ENCODE results near the gene KCNQ4.

Gene KCNQ4

DNA sequence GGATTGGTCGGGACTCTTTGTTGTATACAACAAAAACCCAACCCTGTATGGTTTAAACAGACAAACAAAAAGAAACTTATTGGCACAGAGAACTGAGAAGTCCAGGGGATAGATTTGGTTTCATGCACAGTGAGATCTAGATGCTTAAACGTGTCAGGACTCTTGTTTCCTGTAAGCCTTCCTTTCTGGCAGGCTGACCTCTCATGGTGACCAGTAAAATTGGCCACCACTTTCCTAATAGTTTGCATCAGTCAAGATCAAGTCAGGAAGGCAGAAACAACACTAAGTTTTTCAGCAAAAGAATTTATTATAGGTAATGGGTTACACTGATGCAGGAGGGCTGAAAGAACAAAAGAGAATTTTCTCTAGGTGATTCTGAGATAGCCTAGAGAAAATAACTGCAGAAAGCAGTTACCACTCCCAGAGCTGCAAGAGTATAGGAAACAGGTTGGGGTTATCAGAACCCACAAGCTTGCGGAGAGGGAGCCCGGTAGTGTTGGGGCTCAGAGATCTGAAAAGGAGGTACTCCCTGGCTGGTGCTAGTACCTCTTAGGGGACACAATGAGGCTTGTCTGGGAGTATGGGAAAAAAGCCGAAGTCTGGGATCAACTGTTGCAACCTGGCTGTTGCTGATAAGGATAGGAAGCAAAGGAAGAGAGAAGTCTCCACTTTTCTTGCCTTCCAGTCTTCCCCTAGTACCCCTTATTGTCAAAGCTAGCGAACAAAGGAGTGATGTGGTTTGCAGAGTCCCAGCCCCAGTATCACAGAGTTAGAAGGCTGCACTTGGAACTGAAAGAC, 57.1 kb downstream of the KCNQ4 start:
- no peak for DNase-seq (ENCODE audit: low spot score)

DNA sequence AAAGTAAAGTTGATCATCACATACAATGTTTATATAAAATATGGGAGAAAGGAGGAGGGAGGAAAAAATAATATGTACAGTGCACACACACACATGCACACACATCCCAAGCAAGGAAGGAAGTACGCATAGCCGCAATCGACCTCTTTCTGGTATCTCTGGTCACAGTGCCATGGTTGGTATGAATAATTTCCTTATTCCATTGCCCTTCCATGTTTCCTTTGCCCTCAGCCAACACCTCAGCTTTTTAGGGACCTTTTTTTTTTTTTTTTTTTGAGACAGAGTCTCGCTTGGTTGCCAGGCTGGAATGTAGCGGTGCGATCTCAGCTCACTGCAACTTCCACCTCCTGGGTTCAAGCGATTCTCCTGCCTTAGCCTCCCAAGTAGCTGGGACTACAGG, 58.0 kb downstream of the KCNQ4 start:
- DNase-seq (ENCODE audit: low spot score): no peak

DNA sequence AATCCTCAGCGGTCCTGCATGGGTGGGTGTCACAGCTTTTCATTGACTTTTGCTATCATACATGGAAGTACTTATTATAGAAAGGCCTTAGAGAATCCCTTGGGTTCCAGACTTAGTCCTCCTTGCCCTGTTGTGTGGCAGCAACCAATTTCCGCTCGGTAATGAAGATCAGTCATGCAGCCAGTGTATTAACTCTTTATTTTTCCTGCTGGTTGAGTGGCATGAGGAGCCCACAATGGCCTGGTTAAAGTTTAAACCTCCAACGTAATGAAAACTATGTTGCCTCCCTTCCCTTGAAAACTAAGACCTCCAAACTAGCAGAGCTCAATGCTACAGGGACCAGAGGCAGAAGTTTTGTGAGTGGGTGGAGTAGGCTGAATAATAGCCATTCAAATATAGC, 58.6 kb downstream of the KCNQ4 start:
- DNase-seq (ENCODE audit: low spot score): no peak

DNA sequence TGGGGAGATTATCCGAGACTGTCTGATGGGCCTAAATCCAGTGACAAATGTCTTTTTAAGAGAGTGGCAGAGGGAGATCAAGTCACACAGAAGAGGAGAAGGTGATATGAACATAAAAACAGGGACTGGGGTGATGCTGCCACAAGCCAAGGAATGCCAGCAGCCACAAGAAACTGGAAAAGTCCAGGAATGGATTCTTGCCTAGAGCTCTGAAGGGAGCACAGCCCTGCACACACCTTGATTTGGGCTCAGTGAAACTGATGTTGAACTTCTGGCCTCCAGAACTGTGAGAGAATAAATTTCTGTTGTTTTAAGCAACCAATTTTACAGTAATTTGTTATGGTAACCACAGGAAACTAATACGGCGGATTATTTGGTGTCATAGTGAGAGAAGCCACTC, 59.1 kb downstream of the KCNQ4 start:
- no peak for DNase-seq (ENCODE audit: low spot score)

DNA sequence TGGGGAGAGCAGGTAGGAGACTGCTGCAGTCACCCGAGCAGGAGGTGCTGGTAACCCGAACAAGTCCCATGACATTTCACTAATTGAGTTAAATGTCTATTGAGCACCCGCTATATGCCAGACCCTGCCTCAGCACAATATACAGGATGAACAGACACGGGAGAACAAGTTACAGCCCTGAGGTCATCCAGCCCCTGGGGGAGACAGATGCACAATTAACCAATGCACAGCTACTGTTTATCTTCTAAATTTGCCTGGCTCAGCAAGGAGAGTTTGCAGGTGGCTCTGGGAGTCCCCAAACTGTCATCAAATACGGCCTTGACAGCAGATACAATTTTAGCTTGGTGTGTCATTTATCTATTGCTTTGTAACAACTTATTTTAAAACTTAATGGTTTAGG, 60.5 kb downstream of the KCNQ4 start:
- DNase-seq (ENCODE audit: low spot score): no peak

DNA sequence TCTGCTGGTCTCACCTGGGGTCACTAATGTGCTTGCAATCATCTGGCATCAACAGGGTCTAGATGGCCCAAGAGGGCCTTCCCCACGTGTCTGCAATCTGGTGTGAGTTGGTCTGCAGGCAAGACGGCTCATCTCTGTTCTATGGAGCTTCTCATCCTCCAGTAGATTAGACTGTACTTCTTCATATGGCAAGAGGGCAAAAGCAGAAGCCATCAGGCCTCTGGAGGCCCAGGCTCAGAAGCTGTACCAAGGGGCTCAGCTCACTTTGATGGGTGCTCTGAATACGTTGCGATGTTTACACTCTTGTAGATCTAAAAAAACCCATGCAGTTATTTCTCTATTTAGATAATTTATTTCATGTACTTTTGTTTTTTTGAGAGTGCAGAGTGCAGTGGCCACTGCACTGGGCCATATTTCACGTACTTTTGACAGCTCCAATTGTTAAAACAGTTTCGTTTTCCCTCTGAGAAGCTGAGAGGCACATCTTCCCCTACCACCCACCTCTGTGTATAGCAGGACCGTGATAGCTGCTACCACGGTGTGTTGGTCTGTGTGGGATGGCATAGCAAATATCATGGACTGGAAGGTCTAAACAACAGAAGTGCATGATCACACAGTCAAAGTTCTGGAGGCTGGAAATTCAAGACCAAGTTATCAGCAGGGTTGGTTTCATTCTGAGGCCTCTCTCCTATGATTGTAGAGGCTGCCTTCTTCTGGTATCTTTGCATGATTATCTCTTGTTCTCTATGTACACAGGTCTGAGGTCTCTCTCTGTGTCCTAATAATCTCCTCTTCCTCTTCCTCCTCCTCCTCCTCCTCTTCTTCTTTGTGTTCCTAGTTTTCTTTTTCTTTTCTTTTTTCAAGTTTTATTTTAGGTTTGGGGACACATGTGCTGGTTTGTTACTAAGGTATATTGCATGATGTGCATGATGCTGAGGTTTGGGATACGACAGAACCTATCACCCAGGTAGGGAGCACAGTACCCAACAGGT, 61.6 kb downstream of the KCNQ4 start:
- DNase-seq (ENCODE audit: low spot score): no peak

DNA sequence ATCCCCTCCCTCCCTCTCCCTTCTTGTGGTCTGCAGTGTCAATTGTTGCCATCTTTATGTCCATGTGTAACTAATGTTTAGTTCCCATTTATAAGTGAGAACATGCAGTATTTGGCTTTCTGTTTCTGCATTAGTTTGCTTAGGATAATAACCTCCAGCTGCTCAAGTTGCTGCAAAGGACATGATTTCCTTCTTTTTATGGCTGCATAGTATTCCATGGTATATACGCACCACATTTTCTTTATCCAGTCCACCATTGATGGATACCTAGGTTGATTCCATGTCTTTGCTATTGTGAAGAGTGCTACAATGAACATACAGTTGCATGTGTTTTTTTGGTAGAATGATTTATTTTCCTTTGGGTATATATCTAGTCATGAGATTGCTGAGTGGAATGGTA, 62.3 kb downstream of the KCNQ4 start:
- no peak for DNase-seq (ENCODE audit: low spot score)

DNA sequence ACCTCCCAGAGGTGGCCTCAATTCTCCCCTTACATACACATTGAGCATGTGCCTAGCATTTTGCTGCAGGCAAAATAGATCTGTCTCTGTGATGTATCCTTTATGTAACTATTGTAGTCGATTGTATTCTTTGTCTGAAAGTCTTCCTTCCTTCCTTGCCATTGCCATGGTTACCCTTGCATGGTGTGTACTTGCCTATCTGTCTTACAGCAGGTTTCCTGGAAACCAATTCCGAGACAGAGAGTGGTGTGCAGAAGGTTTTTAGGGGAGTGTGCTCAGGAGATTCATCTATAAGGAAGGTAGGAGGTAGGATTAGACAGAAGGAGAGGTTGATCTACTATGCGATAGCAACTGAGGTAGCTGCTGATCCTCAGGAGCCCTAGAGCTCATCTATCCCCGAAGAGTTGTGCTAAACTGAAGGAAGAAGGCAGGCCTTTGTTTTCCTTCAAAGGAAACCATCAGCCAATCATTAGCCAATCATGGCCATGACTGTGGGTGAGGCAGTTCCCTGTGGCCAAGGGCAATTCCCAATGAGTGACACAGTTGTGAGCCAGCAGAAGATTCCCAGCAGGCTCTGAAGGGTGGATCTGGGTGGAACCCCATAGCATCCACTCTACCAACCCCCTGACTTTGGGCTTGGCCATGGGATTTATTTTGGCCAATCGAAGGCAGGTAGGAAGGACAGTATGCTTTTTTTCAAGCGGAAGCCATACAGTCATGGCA, 63.6 kb downstream of the KCNQ4 start:
- no peak for DNase-seq (ENCODE audit: low spot score)

DNA sequence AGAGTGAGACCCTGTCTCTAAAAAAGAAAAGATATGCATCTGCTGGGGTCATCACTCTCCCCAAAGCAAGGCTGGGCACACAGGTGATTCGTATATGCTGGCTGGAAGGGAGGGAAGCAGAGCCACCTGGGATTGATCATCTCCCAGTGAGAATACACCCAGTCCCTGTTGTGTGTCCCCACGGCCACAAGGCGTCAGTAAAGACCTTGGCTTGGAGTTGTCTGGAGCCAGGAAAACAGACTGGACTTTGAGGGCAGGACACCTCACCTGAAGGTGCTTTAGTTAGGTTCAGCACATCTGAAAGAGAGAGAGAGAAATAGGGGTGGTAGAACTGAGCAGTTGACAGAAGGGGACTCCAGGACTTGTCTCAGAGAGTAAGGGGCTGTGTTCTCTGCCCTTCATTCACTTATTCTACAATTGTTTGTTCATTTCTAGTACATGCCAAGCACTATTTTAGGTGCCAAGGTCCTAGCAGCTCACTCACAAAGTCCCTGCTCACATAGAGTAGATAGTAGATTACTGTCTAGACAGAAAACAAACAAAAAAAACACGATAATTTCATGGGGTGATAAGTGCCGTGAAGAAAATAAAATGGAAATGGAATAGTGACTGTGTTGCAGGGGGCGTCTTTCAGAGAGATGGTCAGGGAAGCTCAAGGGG, 65.1 kb downstream of the KCNQ4 start:
- peak; percentile 72 for DNase-seq (ENCODE audit: low spot score)

DNA sequence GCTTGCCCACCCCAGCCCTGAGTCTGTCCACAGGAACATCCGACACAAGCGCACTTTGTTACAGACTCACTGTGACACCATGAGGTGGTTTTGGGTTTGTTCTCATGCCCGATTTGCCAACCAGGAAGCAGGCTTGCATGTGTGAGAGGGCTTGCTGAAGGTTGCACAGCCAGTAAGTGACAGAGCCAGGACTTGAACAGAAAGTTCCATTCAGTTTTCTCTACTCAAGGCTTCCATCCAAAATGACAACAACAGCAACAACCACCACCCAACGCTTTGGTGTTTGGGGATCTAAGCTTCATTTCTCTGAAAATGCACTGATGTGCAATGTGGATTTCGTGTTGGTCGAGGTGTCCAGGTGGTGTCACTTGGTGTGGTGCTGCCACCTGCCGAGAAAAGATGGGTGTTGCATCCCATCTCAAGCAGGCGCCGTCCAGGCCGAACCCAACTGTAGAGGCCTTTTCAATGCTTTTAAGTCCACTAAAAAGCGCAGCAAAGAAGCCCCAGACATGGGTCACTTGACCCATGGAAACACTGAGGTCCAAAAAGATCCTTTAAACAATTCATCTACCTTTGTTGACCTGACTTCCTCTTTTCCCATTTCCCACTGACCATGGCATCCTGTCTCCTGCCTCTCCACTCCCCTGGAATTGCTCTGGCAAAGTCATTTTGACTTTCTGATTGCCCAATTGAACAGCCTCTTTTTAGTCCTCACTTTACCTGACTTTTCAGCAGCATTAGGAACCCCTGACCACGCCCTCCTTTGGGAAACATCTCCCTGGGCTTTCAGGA, 66.4 kb downstream of the KCNQ4 start:
- DNase-seq (ENCODE audit: low spot score): peak; percentile 65

DNA sequence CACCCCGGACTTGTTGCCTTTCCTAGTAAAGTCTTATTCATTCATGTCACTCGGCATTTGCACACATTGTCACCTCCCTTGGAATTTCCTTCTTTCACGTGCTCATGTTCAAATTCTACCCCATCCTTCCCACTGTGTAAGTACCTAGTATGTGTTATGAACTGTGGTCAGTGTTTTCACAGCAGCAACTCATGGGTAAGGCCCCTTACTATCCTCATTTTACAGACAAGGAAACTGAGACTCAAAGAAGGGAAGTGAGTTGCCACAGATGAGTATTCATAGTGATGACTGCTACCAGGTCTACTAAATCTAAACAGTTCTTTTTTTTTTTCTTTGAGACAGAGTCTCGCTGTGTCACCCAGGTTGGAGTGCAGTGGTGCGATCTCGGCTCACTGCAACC, 68.1 kb downstream of the KCNQ4 start:
- DNase-seq (ENCODE audit: low spot score): no peak

DNA sequence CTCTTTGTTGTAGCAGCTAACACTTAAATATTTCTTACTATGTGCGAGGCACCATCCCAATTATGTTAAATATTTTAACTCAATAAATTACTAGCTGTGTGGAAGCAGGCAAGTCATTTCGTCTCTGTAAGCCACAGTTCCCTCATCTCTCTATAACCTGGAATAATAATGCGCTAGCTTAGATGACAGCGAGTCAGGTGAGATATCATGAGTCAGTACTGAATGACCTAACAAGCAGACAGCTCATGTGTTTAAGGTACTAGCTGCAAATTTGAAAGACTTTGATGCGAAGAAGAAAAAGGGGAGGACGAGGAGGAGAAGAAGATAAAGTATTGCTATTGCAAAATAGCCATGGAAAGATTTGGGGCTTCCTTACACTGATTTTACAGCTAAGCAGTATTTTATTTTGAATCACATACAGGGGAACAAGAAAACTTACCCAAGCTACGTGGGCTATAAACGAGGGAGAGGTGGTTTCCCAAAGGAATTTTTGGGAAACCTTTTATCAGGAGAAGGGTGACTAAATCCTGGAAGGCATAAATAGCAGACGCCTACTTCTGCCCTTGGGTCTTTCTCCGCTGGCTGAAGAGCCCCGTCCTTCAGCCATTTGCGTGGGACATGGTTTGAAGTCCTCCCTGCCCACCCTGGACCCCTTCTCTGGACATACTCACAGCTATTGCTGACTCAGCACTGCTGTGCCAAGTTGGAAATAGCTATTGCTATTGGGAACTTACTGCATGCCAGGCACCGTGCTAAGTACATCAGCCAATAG, 69.7 kb downstream of the KCNQ4 start:
- no peak for DNase-seq (ENCODE audit: low spot score)

DNA sequence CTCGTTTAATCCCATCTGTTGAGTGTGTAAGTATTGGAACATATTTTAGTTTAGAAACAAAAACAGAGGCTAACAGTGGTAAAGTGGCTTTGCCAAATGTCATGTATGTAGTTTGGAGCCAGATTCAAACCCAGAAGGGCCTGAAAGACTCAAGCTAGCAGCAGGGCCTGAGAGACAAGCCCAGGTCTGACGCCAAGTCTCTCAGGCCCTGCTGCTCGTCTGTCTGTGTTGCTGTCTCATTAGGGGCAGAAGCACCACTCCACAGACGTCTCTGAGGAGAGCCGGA, 70.2 kb downstream of the KCNQ4 start:
- no peak for DNase-seq (ENCODE audit: low spot score)

DNA sequence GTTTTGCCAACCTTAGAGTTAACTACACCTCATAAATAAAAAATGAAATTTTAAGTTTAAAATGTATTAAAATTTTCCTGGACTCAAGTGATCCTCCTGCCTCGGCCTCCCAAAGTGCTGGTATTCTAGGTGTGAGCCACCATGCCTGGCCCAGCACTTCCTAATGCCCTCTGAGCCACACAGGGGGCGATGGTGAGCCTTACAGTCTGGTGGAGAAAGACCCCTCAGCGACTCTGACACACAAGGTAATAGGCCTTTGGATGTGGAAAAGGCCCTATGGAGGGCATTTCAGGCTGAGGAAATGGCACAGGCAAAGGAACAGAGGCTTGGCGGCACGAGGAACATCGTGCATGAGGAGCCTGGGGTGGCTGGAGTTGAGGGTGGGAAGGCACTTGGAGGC, 71.9 kb downstream of the KCNQ4 start:
- DNase-seq (ENCODE audit: low spot score): no peak

DNA sequence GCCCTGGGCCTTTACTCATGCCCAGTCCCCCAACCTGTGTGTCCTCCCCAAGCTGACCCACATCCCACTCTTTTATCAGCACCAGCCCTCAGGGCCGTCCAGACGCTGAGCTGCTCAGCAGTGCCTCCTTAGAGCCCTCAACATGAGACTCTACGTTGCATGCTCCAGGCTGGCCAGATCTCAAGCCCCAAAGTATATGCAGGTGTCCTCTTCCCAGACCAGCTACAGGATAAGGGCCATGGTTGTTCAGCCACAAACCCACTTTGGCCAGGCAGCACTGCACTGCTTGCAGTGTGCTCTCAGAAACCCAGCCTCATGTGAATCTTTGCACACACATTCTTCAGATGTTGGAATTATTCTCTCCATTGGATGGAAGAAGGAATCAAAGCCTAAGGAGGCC, 72.5 kb downstream of the KCNQ4 start:
- DNase-seq (ENCODE audit: low spot score): no peak

DNA sequence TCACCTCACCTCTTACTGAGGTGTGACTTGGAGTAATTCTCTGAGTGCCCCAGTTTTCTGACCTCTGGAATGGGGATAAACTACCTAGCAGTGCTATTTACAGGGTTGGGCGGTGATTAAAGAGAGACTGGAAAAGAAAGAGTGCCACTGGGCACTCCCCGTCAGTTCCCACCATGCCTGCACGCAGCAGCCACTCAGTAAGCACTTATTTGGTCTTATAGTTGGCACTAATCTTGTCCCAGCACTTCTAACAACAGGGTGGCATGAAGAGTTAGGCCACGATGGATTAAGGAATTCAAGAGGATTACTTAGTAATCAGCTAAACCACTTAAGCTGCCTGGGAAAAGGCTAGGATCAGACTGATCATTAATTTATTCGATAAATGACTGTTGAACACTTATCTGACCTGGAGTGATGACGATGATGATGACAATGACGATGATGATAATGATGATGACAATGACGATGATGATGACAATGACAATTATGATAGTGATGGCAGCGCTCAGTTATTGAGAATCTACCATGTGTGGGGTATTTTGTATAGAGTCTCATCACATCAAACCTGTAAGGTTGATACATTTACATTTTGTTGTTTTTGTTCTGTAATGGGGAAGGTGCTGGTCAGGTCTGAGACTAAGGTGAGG, 73.2 kb downstream of the KCNQ4 start:
- no peak for DNase-seq (ENCODE audit: low spot score)

DNA sequence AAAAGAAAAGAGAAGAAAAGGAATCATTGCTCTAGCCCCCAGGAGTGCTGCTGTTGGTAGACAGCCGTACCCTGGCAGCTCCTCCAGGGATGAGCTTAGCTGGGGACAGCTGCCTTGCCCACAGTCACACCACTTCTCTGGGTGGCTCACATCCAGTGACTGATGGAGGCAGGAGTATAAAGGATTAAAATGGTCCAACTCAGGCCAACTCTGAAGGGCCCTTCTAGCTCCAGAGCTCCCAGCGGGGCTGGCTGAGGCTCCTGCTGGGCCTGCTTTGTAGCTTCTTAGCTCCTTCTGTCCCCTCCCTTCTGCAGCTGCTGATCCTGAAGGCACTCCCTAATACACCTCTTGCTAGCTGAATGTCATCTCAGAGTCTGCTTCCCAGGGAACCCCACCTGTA, 74.2 kb downstream of the KCNQ4 start:
- no peak for DNase-seq (ENCODE audit: low spot score)

DNA sequence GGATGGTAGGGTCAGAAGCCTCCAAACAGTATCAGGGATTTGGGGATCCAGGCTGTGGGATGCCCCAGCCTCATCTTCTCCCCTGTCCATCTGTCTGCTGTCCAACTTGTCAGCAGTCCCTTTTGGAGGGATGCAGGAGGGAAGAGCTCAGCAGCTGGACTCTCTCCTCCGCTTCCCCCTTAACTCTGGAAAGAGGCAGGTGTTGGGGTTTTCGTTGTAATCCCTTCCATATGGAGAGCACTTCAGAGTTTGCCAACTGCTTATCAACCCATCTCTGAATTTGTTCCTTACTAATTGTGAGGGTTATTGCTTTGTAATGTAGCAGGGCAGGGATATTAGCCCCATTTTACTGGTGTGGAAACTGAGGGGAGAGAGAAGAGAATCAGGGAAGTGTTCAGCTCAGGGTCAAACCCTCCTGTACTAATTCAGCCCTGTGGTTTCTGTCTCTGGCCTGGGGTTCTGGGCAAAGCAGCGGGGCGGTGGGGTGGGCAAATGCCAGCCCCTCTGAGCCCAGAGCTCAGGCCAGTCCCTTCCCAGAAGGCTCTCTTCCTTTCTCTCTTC, 75.3 kb downstream of the KCNQ4 start:
- DNase-seq (ENCODE audit: low spot score): no peak

DNA sequence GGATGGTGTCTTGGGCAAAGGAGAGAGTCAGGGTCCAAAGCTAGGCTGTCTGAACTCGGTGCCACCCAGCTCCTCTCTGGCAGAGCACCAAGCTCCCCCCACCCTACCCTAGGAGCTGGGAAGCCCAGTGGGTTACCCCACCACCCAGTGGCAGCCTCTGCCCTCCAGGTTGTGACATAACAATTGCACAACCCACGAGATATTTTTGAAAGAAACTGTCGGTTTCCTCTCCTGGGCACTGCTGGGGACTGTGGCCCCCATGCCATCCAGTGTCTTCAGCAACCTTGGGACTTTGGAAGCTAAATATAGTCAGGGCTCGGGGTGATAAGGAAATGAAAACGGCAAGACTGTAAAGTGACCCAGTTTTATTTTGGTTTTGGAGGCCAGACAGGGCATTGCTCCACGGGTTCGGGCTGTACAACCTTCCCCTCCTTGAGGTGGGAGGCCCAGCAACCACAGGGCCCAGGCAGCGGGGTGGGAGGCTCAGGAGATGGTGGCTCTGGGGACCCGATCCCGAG, 77.2 kb downstream of the KCNQ4 start:
- DNase-seq (ENCODE audit: low spot score): no peak
